GM23338 (cell line): ENCODE data around the gene ZMAT3. TPM values are rescaled to one million over a fixed set of nuclear protein-coding genes. Genes with fewer than 3 reads are reported as not detected.

Experiments
- ATAC-seq: fragments of 200-7000 bp; cut with Tn5 transposase; 3 replicates; pipeline ENCODE4 v1.9.1; 2020
- DNase-seq: peaks from one replicate; pipeline ENCODE4 v3.0.0-alpha.2; 2015; ENCODE audit warnings: low spot score
- H2AFZ ChIP-seq: fragments of 200-600 bp; sonication (generic); 2 replicates; pipeline ENCODE4 v1.8.0; 2016; ENCODE audit warnings: antibody characterized with exemption, mild to moderate bottlenecking, moderate library complexity
- H3F3A ChIP-seq: fragments of 200-600 bp; sonication (generic); replicated peaks from 2 replicates; pipeline ENCODE4 v1.8.0; 2017; ENCODE audit warnings: antibody characterized with exemption, mixed run types, low read depth
- H3K27ac ChIP-seq: fragments of 200-600 bp; sonication (generic); 2 replicates; pipeline ENCODE4 v1.6.1; 2016; ENCODE audit warnings: low read depth
- H3K27me3 ChIP-seq: fragments of 200-600 bp; sonication (generic); 2 replicates; pipeline ENCODE4 v1.8.0; 2016; ENCODE audit warnings: mild to moderate bottlenecking, mixed run types, moderate library complexity; ENCODE audit not compliant: insufficient read depth
- H3K36me3 ChIP-seq: fragments of 200-600 bp; sonication (generic); 2 replicates; pipeline ENCODE4 v1.8.0; 2016; ENCODE audit warnings: mild to moderate bottlenecking; ENCODE audit not compliant: insufficient read depth
- H3K4me1 ChIP-seq: fragments of 200-600 bp; sonication (generic); 2 replicates; pipeline ENCODE4 v1.8.0; 2016; ENCODE audit warnings: mild to moderate bottlenecking, moderate library complexity; ENCODE audit not compliant: insufficient read depth
- H3K4me2 ChIP-seq: fragments of 200-600 bp; sonication (generic); 2 replicates; pipeline ENCODE4 v1.7.1; 2017; ENCODE audit warnings: mixed run types
- H3K4me3 ChIP-seq: fragments of 200-600 bp; sonication (generic); 2 replicates; pipeline ENCODE4 v1.6.1; 2016; ENCODE audit warnings: mixed run types
- H3K79me2 ChIP-seq: fragments of 200-600 bp; sonication (generic); replicated peaks from 2 replicates; pipeline ENCODE4 v1.8.0; 2017; ENCODE audit warnings: mild to moderate bottlenecking; ENCODE audit not compliant: insufficient read depth
- H3K9me2 ChIP-seq: fragments of 200-600 bp; sonication (generic); 2 replicates; pipeline ENCODE4 v1.8.0; 2017; ENCODE audit not compliant: insufficient read depth
- H4K20me1 ChIP-seq: fragments of 200-600 bp; sonication (generic); replicated peaks from 2 replicates; pipeline ENCODE4 v1.8.0; 2017; ENCODE audit warnings: mild to moderate bottlenecking; ENCODE audit not compliant: insufficient read depth
- H3K27ac Mint-ChIP-seq: 2 replicates; pipeline ENCODE4 v1.8.0; 2020; ENCODE audit warnings: inconsistent platforms, mild to moderate bottlenecking, moderate library complexity, mixed read lengths
- H3K27me3 Mint-ChIP-seq: 3 replicates; pipeline ENCODE4 v1.8.0; 2022; ENCODE audit warnings: low read depth, mild to moderate bottlenecking, moderate library complexity, mixed read lengths, inconsistent platforms; ENCODE audit not compliant: insufficient read depth, poor library complexity
- H3K36me3 Mint-ChIP-seq: 3 replicates; pipeline ENCODE4 v1.8.0; 2021; ENCODE audit warnings: low read depth, mild to moderate bottlenecking, inconsistent platforms, moderate library complexity, mixed read lengths
- H3K4me1 Mint-ChIP-seq: 3 replicates; pipeline ENCODE4 v1.8.0; 2020; ENCODE audit warnings: mild to moderate bottlenecking, inconsistent platforms, mixed read lengths
- H3K4me3 Mint-ChIP-seq: 3 replicates; pipeline ENCODE4 v1.8.0; 2021; ENCODE audit warnings: moderate library complexity, mild to moderate bottlenecking, inconsistent platforms, mixed read lengths
- H3K9me3 Mint-ChIP-seq: 3 replicates; pipeline ENCODE4 v1.8.0; 2020; ENCODE audit warnings: moderate library complexity, mild to moderate bottlenecking, inconsistent platforms, mixed read lengths
- CTCF ChIP-seq, 2 experiments: fragments of 200-600 bp in 1 of 2; sonication (generic) in 1 of 2; conservative IDR thresholded peaks; 2 replicates each; pipeline versions ENCODE4 v1.5.1 to v1.6.1; 2016 to 2017; ENCODE audit warnings: antibody characterized with exemption in 2 of 2, low read depth in 2 of 2, mild to moderate bottlenecking in 2 of 2, moderate library complexity in 1 of 2
- EZH2 ChIP-seq: fragments of 200-600 bp; sonication (generic); IDR thresholded peaks from one replicate; pipeline ENCODE4 v1.8.0; 2017; ENCODE audit warnings: antibody characterized with exemption, mild to moderate bottlenecking, low read depth; ENCODE audit not compliant: unreplicated experiment
- JUNB ChIP-seq: IDR thresholded peaks from one replicate; pipeline ENCODE4 v1.6.1; 2016; ENCODE audit warnings: antibody characterized with exemption; ENCODE audit not compliant: unreplicated experiment
- REST ChIP-seq: IDR thresholded peaks from one replicate; pipeline ENCODE4 v1.6.1; 2018; ENCODE audit warnings: antibody characterized with exemption; ENCODE audit not compliant: unreplicated experiment
- STAT1 ChIP-seq: IDR thresholded peaks from one replicate; pipeline ENCODE4 v1.6.1; 2016; ENCODE audit warnings: antibody characterized with exemption; ENCODE audit not compliant: unreplicated experiment
- ZNF331 ChIP-seq: fragments of 250-450 bp; sonication (Bioruptor Pico); IDR thresholded peaks from 2 replicates; pipeline ENCODE4 v1.5.0; 2020; ENCODE audit warnings: low read depth, mild to moderate bottlenecking, moderate library complexity
- polyA plus RNA-seq: library from polyadenylated mRNA; unstranded; fragments of >200 nt; fragmentation: Nextera tagmentation; extraction: Ambion mirVana; gene quantifications from 2 replicates; pipeline ENCODE4 v1.2.1, GENCODE V29; 2016
- total RNA-seq: library from RNA; depleted of rRNA; stranded (reverse); fragments of >200 nt; shearing (Covaris generic); gene quantifications from 2 replicates; pipeline ENCODE4 v1.2.3, GENCODE V29; 2014

Gene ZMAT3
- total and polyA plus RNA-seq, 2 experiments from 2014 or later: 10.0 to 17.3 TPM

- no peak overlapping the region for H3K27ac ChIP-seq
Observed at GRCh38 chr3:179038216-179038898, 33.3 kb downstream of the ZMAT3 start.

More at GRCh38 chr3:179038216-179038898, 33.3 kb downstream of the ZMAT3 start:
- no peak for ATAC-seq
- Mint-ChIP-seq H3K4me1 (peaks cover 4% of the 10 kb centered on the region; the same call in 1 of the 3 replicates), H3K27ac (no peak overlapping the region), H3K36me3 (peaks cover 23% of the 10 kb centered on the region), H3K9me3 (peaks cover 8% of the 10 kb centered on the region; the same call in 2 of the 3 replicates), H3K4me3 (no peak overlapping the region), H3K27me3 (peaks cover 1% of the 10 kb centered on the region)
- no peaks in the 10 kb centered on the region for H3K36me3 ChIP-seq
- no peak overlapping the region for H3K4me2 ChIP-seq
- no peak overlapping the region for H2AFZ ChIP-seq
- no peak overlapping the region for H3K4me3 ChIP-seq
- no peaks in the 10 kb centered on the region for H3F3A ChIP-seq
- peaks cover 14% of the 10 kb centered on the region for H3K79me2 ChIP-seq
- H3K9me2 ChIP-seq: peaks cover 6% of the 10 kb centered on the region; the same call in 1 of the 2 replicates
- no peaks in the 10 kb centered on the region for H3K4me1 ChIP-seq
- no peaks in the 10 kb centered on the region for H3K27me3 ChIP-seq
- no peaks in the 10 kb centered on the region for H4K20me1 ChIP-seq
- DNase-seq: no peak
- no peak for TF ChIP-seq STAT1
- TF ChIP-seq ZNF331 (CRISPR knock-in tag): no peak
- no peak for TF ChIP-seq EZH2
- no peak for TF ChIP-seq REST
- no peak for TF ChIP-seq CTCF (conservative IDR thresholded peaks at IDR 0.05; ENCODE audit: low read depth in 2 of 2)
- no peak for TF ChIP-seq JUNB
